Stimulated activated CD8-positive, alpha-beta memory T cell treated with anti-CD3 and anti-CD28 coated beads, Interleukin-4, amount 100 ng/mL, for 48 hours (primary cell): ENCODE data around the gene KRTAP4-9.
"Not testable (repeated sequence)": the region's sequence is repeated elsewhere in the genome, so short reads cannot be mapped to it uniquely, and the experiment has no call there.

Experiments used
- DNase-seq: peaks from one replicate; pipeline ENCODE4 v3.0.0-alpha.2; 2020

The KRTAP4-9 gene

DNA sequence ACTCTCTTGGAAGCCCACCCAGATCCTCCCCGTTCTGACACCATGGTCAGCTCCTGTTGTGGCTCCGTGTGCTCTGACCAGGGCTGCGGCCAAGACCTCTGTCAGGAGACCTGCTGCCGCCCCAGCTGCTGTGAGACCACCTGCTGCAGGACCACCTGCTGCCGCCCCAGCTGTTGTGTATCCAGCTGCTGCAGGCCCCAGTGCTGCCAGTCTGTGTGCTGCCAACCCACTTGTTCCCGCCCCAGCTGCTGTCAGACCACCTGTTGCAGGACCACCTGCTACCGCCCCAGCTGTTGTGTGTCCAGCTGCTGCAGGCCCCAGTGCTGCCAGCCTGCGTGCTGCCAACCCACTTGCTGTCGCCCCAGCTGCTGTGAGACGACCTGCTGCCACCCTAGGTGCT lies at the start of gene KRTAP4-9:
Gene KRTAP4-9 (plus strand): TSS at position 43 of the 400 bp plus-strand sequence. CDS start 0 bp downstream, at position 43.
- DNase-seq: not testable (repeated sequence)

DNA sequence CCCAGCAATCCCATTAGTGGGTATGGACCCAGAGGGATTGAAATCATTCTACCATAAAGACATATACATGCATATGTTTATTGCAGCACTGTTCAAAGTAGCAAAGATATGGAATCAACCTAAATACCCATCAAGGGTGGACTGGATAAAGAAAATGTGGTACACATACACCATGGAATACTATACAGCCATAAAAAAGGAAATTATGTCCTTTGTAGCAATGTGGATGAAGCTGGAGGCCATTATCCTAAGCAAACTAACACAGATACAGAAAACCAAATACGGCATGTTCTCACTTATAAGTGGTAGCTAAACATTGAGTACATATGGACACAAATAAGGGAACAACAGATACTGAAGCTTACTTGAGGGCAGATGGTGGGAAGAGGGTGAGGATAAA lies 47.6 kb upstream of the KRTAP4-9 start:
- no peak for DNase-seq

DNA sequence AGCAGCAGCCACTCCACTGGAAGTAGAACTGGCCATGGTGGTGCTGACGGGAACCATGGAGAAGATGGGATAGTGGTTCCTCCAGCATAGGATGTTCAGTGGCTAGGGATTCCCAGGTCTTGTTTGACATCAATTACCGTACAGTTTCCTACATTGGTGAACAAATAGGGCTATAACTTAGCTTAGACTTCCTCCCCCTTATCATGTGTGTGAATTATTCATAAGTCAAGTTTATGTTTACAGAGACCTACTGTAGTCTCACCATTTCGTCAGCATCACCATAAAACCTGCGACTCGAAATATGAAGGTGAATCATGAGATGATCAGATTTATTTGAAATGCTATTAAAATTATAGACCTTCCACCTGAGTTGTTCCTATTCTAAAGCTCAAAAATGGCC lies 46.4 kb upstream of the KRTAP4-9 start:
- no peak for DNase-seq

DNA sequence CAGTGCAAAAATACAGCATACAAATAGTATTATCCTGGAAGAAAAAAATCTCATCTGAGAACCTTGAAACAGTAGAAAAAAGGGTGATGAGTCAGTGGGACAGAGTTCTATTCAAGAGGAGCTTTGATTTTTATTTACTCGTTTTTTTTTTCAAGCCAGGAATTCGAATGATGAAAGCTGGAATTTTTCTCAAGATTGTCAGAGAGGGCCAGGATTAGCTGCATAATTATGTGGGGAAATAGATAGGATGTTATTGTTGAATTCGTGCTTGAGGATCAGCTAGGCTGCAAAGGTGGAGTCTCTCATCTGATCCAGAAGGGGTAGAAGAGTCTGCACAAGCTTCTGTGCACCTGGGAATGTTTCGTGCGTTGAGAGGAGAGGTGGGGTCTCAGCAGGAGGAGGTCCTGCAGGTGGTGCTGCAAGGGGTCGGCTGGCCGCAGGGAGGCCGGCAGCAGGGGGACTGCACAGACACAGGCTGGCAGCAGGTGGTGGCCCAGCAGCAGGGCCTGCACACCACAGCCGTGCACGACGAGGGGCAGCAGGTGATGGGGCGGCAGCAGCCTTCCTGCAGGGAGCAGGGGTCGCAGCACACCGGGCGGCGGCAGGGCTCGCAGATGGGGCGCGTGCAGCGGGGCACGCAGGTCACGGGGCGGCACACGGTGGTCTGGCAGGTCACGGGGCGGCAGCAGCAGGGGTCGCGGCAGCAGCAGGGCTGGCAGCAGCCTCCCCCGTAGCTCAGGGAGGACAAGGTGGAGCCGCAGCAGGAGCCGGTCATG lies 45.7 kb upstream of the KRTAP4-9 start:
- DNase-seq: not testable (repeated sequence)

DNA sequence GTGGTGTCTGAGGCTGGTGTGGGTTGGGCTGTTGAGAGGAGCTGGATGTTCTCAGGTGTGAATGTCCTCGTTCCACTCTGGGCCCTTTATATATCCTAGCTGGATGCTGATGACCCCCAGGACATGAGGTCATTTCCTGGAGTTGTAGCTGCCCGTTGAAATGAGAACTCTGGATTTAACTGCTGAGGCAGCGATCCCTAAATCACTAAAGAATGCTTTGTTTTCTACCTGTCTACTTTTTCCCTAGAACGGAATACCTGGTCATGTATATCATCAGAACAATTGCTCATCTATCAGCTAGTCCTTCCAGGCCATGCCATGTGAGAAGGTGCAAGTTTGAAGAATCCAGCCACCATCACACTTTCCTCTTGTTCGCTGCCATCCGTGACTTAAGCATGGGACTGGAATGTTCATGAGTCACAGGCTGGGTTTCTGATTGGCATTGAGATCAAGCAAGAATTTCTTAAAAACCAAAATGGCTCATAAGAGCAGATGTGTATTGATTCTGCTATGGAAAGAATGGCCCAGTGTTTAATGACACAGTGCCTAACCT lies 45.1 kb upstream of the KRTAP4-9 start, which contains the start of gene KRTAP2-3:
Gene KRTAP2-3 (minus strand): TSS at position 63 of the 553 bp plus-strand sequence. CDS start 64 bp downstream, outside the sequence.
- no peak for DNase-seq

DNA sequence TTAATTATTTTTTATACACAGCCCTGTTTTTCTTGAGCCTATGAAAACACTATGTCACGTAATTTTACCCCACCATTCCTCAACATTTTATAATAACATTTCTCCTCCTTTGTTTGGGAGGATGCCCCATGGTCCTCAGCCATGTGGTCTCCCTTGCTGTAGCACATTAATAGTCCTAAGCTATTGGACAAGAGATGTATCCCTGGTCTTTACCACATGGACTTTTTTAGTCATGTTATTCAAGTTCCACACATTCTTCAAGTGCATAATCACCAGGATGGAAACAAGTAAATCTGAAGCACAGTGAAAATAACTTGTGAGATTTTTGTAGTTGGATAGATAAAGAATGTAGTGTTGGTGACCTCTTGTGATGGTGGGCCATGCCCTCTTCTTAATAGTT lies 43.2 kb upstream of the KRTAP4-9 start:
- no peak for DNase-seq

DNA sequence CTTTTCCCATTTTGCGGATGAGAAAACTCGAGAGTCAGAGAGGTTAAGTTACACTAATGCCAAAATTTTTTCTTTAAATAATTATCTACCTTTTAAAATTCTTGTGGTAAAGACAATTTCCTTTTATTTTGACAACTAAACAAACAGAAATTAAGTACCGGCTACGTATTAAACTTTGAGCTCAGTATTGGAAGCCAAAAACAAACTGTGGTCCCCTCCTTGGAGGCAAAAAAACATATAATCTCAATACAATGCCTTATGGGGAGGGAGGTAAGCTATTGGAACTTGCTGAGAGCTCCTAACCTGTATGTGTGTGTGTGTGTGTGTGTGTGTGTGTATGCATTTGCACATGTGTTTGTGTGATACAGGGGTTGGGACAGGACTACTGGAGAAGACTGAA lies 41.7 kb upstream of the KRTAP4-9 start:
- DNase-seq: no peak

DNA sequence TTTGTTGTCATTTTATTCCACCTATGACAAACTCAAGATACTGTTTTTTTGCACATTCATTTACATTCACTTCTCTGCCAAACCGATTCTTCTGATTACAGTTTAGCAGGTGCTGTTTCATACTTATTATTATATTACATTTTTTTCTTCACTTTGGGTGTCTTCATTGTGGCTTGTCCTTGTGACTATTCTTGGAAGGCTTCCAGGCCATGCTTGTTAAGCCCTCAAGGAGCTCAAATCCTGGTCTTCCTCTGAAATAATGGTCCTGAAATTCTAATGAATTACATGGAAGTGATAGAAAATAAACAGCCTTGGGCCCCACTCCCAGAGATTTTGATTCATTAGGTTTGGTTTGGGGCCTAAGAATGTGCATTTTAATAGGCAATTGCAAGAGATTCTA lies 40.9 kb upstream of the KRTAP4-9 start:
- DNase-seq: no peak

DNA sequence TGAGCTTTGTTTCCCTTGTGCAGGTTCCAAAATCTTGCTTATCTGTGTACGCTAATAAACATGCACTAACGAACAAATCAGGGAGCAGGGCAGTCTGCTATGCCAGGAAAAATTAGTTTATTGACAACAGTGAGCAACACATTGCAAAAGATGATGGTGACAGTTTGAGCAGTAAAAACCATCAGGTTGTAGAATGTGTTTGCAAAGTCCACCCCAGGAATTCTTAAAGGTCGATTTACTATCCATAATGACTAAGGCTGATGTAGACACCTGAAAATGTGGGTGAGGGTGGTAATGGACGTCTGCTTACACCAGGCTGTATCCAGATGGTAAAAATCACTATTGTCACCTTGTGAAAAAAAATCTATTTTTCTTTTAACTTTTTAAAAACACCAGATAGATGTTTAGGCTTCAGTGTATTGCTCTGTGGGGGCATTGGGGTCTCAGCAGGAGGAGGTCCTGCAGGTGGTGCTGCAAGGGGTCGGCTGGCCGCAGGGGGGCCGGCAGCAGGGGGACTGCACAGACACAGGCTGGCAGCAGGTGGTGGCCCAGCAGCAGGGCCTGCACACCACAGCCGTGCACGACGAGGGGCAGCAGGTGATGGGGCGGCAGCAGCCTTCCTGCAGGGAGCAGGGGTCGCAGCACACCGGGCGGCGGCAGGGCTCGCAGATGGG lies 40.0 kb upstream of the KRTAP4-9 start:
- DNase-seq: not testable (repeated sequence)

DNA sequence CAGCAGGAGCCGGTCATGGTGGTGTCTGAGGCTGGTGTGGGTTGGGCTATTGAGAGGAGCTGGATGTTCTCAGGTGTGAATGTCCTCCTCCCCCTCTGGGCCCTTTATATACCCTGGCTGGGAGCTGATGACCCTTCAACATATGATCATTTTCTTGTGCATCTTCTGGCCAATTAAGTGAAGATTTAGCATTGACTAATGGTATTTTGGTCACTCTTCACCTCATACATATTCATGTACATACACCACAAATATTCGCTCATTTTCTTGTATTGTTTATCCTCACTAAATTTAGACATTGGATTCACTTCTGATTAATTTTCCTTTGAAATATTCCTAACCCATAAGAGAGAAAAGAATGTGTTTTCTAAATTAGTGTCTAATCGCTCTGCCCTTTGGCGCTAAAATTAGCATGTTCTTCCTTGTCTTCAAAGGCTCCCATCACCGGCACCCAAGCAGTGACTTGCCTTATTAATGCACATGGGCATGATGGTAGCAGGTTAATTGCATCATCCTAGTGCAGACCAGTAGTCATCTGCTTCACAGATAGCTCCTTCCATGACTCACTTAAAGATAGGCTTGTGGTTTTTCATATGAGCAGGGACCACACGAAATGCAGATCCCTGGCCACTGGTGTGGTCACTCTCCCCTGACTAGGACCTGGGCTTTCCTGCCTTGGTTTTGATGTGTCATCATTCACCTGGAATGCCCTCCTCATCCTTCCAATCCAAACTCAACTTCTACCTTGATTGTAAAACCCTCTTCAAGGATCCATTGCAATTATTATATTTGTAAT lies 39.2 kb upstream of the KRTAP4-9 start, which contains the start of gene KRTAP2-4:
Gene KRTAP2-4 (minus strand): TSS at position 51 of the 796 bp plus-strand sequence. CDS start 34 bp downstream, at position 17.
- DNase-seq: no peak

DNA sequence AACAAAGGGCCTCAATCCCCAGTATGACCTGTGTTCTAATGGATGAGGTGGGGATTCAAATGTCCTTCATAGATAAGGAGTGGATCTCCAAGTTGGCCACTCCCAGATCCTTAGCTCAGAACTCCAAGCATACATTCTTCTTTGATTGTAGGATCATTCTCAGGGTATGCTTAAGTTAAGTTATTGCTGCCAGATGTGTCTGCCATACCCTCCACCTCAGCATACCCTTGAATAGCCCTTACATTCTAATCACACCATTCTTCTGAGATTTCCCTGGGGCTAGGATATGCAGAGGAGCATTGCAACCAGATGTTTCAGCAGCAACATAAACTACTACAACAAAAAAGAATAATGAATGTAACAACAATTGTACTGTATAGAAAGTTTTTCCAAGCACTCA lies 37.9 kb upstream of the KRTAP4-9 start:
- no peak for DNase-seq

DNA sequence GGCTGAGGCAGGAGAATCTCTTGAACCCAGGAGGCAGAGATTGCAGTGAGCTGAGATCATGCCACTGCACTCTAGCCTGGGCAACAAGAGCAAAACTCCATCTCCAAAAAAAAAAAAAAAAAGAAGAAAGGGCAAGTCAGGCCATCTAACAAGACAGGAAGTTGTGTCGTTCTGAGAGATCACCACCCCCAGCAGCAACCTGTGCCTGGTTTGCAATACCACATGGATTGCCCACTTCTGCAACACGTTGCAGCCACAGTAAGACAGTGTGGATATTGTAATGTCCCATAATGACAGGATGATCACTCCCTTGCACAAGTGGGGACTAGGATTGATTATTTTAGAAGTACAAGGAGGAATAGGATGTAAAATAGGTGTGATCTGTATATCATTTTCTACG lies 36.2 kb upstream of the KRTAP4-9 start:
- DNase-seq: no peak

DNA sequence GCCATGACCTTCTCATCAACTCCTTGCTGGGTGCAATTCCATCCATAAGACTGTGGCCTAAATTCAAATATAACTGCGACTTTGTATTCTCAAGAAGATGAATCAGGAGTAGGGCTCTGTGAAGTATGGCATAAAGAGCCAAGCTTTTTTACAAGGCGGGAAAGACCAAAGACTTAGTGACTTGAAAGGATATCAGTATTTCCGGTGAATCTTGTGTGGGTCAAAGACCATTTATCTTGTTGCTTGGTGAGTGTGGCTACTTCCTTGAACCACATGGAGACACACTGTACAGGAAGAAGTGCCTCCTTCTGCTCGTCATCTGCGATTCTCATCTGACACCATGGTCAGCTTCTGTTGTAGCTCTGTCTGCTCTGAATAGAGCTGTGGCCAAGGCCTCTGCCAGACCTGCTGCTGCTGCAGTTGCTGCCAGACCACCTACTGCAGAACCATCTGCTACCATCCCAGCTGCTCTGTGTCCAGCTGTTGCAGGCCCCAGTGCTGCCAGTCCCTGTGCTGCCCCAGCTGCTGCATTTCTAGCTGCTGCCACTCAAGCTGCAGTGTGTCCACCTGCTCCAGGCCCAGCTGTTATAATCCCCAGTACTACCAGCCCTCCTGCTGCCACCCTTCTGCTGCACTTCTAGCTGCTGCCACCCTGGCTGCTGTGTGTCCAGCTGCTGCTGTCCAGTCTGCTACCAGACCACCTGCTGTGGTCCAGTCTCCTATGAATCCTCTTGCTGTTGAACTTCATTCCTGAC lies 33.4 kb upstream of the KRTAP4-9 start:
- DNase-seq: no peak

DNA sequence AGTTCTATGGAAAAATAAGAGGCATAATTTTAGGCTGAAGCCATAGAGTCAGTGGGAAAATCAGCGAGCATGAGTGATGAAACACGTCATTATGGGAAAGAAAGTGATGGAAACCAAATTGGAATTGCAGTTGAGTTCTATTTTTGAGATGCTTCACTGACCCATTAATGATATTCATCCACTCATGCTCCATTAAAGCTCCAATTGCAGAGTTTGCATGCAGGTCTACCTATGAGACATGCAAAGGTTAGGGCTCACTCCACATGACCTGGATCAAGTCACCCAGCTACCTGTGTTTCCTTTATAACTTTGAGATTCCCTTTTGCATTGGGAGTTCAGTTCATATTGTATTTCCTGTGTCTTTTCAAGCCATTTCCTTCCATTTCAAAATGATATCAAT lies 31.5 kb upstream of the KRTAP4-9 start:
- DNase-seq: no peak

DNA sequence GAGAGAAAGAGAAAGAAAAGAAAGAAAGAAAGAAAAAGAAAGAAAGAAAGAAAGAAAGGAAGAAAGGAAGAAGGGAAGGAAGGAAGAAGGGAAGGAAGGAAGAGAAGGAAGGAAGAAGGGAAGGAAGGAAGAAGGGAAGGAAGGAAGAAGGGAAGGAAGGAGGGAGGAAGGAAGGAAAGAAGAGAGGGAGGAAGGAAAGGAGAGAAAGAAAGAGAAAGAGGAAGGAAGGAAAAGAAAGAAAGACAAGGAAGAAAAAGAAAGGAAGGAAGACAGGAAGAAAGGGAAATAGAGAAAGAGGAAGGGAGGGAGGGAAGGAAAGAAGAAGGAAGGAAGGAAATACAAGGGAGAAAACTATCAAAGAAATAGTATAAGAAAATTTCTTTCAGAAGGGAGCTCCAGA lies 28.4 kb upstream of the KRTAP4-9 start:
- DNase-seq: no peak

DNA sequence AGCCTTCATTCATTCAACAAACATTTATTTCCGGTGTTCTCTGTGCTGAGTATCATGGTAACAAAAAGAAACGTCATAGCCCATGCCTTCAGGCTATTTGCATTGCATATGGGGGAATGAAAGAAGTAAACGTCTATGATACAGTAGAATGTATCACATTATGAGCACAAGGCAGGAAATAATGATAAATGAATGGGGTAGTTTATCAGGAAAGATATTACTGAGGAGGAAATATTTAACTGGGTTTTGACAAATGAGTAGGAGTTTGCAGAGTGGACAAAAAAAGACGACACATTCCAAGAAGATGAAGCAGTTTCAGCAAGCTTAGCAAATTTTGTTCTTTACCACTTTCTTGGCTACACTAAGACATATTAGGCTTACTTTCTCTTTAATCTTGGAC lies 22.6 kb upstream of the KRTAP4-9 start:
- no peak for DNase-seq

DNA sequence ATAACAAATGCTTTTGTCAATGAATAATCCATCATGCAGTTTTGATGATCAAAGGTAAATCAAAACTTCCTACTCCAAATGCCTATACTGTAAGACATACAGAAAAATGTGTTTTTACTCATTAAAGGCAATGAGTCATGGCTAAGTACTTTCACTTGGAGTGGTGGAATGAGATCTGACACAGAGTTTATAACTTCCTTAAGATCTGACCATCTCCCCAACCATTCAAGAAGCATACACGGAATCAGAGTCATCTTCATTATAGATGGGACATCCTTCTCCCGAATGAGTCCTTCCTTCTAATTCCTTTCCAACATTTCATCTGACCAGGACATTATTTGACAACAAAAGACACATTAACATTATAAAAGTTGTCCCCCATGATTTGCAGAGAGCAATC lies 21.8 kb upstream of the KRTAP4-9 start:
- not testable (repeated sequence) for DNase-seq

DNA sequence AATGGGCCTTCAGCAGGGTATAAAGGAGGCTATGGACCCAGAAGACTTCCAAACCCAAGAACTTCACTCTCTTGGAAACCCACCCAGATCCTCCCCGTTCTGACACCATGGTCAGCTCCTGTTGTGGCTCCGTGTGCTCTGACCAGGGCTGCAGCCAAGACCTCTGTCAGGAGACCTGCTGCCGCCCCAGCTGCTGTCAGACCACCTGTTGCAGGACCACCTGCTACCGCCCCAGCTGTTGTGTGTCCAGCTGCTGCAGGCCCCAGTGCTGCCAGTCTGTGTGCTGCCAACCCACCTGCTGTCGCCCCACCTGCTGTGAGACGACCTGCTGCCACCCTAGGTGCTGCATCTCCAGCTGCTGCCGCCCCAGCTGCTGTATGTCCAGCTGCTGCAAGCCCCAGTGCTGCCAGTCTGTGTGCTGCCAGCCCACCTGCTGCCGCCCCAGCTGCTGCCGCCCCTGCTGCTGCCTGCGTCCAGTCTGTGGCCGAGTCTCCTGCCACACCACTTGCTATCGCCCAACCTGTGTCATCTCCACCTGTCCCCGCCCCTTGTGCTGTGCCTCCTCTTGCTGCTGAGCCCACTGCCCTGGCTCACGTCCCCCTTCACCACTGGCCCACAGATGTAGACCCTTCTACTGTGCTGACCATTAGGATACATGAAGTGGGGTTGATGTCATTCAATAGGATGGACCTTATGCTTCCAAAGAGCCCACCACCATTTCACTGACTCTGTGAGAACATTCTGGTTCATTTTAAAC lies 20.9 kb upstream of the KRTAP4-9 start, which contains the start of gene KRTAP4-7:
Gene KRTAP4-7 (plus strand): TSS at position 51 of the 757 bp plus-strand sequence. CDS start 57 bp downstream, at position 108.
- not testable (repeated sequence) for DNase-seq

DNA sequence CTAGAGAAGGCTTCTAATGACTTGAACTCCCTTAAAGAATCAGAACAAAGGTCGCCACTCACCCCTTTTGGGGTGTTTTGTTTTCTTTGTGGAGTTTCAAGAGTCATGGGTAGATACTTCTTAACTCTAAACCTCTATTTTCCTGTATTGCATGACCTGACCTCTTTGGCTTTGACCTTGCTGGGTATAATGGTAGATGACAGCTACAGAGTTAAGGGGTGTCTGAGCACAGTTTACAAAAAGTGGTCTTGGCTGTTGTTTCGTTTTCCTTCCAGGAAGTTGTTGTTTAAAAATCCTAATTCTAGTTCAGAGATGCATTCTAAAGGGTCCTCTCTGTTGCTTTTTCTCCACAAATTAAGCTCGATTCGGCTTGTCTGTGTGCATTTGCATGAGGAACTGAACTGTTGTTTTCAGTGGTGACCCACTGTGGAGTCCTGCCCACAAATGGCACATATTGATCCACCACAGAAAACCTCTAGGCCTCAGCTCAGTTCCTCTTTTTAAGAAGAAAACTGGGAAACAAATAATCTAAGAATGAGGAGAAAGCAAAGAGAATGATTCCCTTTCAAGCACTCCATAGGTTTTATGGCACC lies 16.3 kb upstream of the KRTAP4-9 start:
- DNase-seq: not testable (repeated sequence)

DNA sequence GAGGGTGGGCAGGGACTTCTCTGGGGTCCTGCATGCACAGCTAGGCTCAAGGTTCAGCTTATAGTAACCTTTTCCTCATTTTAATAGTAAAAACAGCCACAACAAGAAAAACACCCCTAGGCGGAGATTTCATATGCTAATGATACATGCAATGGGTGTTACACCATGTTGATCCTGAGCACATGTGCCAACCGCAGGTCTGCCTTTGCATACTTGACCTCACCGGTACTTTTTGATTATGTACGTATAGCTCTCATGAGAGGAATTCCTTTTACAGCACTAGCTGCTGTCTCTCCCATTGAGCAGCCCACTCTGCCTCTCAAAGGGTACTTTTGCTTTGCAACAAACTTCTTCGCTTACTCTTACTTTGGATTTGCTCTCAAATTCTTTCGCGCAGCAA lies 9.1 kb upstream of the KRTAP4-9 start:
- DNase-seq: no peak

DNA sequence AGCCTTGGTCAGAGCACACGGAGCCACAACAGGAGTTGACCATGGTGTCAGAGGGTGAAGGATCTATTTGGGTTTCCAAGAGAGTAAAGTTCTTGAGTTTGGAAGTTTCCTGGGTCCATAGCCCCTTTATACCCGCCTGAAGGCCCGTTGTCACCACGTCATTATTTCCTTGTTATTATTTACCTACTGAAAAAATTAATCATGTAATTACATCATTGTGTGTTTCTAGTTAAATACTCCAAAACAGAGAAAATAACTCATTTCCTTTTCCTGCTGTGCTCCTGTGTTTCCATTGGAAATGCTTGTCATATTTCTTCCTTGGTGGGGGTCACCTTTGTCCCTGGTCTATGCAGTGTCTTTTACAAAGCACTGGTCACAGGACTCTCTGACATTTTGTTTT lies 7.1 kb upstream of the KRTAP4-9 start, which contains the start of gene KRTAP4-8:
Gene KRTAP4-8 (minus strand): TSS at position 101 of the 400 bp plus-strand sequence. CDS start 58 bp downstream, at position 43.
- DNase-seq: no peak
